SW480 (cell line): ENCODE results near the gene ANKK1.
A peak's percentile ranks its signal among the peaks of the same experiment; 100 is the strongest.

ENCODE experiments used
- DNase-seq: peaks from one replicate; pipeline ENCODE4 v3.0.0-alpha.2; 2016; ENCODE audit warnings: low spot score

Gene ANKK1

DNA sequence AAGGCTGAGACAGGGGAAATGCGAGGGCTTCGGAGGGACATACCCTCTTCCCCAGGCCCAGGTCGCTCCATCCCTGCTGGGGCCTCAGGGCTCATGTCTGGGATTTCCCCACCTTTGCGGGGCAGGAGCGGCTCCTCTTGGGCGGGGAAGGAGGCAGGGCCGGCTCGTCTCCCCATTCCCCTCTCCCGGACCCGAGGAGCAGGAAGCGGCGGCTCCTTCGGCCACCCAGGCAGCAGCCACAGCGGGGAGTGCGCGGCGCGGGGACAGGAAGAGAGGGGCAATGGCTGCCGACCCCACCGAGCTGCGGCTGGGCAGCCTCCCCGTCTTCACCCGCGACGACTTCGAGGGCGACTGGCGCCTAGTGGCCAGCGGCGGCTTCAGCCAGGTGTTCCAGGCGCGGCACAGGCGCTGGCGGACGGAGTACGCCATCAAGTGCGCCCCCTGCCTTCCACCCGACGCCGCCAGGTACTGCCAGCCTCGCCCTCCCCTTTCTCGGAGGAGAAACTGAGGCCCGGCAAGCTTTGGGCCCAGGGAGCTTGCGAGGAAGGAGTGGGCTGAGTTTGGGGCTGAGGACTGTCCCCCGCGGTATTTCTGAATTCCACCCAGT, at the start of gene ANKK1:
Gene ANKK1 (plus strand): TSS at position 175 of the 607 bp plus-strand sequence. CDS start 106 bp downstream, at position 281.
- DNase-seq, result peak; percentile 14

DNA sequence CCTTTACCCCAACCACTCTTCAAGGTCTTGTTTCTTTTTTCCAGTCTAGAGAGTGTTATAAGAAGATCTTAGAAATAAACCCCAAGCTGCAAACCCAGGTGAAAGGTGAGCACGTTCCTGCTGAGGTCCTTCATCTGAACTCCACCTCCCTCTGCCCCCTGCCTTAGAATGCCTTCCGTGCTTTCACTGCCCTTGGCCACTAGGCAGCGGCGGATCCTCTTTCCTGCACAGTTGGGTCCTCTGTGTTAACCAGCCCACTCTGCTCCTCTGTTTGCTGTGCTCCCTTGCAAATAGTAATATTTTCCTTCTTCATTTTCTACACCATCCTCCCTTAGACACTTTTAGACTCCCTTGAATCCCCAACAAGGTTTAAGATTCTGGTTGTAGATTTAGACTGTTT, 48.8 kb upstream of the ANKK1 start:
- DNase-seq, result no peak

DNA sequence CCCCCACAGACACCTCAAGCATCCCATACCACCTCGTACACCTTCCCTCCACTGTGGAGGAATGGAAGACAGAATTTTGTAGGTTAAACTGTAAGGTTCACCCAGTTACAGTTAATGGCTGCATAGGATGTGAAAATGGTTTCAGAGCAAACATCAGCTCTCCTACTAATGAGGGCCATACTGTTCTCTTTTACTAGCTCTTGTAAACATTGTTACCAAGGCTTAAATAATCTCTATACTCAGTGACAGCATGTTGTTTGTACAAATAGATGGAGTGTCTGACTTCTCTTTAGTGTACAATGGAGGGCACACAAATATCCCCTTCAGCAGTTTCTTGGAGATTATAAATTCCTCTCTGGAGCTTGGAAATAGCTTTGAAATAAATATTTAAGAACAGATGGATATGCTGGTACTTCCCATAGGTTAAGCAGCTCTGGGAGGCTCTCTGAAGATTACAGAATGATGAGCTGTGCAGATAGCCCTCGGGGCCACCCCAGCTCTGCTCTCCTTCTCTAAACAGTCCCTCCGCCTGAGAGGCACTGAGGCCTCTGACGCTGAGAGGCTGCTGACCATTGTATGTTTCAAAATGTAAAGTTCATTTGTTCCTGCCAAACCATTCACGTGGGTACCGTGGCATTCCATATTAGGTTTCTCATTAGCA, 47.5 kb upstream of the ANKK1 start:
- no peak for DNase-seq

DNA sequence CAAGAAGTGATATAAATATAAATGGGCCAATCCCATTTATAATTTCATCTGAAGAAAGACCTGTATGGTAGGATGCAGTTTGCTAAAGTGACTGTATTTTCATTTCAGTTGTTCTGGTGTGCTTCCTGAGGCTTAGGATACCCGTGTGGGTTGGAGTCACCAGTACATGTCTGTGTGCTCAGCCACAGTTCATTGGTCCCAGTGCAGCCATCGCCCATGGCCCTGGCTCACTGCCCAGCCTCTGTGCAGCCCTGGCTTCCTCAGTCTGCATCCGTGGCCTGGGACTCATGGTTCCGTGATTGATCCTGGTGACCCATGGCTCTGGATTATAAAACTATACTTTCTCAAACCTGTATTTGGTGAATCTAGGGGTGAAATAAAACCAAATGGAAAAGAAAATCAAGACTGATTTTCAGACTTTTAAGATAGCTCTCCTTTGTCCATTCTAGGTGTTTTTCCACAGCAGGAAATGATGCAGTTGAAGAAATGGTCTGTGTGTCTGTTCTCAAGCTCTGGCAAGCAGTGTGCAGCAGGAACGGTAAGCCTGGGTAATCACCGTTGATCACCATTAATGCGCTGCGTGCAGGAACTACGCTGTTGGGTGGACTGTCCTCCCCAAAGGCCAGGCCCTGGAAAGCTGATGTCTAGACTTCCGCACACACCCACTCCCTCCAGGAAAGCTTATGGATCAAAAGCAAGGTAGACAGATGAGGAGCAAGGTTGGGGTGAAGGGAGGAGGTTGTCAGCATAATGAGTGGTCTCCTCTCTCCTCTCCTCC, 46.0 kb upstream of the ANKK1 start:
- no peak for DNase-seq

DNA sequence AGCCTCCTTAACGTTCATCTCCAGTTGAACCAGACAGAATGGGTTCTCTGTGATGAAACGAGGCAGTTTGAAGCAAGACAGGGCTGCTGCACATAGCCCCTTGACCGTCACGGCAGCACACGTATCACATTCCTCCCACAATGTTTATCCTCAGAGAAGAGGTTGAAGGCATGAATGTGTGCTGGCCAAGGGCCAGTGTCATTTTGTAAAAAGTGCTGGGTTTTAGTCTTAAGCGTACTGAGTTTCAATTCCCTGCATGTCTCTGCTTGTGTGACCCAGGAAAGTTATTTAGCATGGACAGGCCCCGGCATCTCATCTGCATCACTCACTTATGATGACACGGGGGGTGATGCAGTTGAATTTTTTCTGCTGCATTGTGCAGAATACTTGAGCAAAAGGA, 41.6 kb upstream of the ANKK1 start:
- no peak for DNase-seq

DNA sequence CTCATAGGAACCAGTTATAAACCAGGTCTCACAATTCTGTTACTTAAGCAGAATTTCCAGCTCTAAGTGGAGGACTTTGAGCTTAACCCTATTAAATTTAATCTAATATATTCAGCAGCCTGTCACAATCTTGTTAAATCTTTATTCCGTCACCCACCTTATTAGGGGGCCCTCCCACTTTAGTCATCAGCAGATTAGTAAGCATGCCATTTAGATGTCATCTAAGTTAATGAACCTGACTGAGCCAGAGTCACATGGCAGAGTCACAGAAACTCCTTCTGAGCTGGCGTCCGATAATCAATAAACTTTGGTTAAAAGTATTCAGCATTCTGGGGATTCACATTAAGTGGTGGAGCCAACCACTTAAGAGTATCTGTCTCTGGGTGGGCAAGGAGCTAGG, 38.1 kb upstream of the ANKK1 start:
- no peak for DNase-seq

DNA sequence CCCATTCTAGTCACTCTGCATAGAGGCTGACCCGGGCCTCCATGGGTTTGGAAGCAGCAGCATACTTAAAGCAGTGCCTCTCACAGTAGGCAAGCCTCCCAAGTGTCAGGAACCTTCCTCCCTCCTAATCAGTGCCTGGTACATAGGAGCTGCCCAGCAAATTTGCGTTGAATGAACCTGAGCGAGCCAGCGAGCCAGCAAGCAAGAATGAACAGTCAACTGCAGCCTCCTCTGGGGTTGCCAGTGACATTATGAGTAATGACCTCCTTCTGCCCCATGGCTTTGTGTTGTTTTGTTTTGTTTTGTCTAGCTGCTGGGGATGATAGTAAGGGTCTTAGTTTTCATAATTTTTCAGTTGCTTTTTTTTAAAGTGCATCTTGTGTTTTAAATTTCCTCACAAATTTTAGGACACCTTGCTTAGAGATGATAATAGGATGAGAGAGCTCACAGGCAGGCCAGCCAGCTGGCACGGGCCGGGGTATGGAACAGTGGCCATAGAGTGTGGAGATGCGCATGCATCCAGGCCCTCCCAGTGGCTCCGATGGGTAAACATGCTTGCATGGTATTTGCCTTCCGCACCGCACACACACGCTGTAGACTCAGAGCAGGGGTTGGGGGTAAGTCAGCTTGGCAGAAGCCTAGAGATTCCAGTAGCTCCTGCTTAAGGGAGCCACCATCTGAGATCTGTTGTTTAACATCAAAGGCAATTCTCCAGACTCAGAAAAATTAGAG, 37.1 kb upstream of the ANKK1 start:
- no peak for DNase-seq

- DNase-seq, result no peak
Measured at GRCh38 chr11:113351068-113351450, 36.5 kb upstream of the ANKK1 start.

- DNase-seq, result no peak
Measured at GRCh38 chr11:113351480-113351879, 36.1 kb upstream of the ANKK1 start.

- DNase-seq, result no peak
Measured at GRCh38 chr11:113356203-113356602, 31.4 kb upstream of the ANKK1 start.

- DNase-seq, result peak; percentile 90
Measured at GRCh38 chr11:113363406-113363805, 24.2 kb upstream of the ANKK1 start.

- DNase-seq, result no peak
Measured at GRCh38 chr11:113363996-113364641, 23.5 kb upstream of the ANKK1 start.

DNA sequence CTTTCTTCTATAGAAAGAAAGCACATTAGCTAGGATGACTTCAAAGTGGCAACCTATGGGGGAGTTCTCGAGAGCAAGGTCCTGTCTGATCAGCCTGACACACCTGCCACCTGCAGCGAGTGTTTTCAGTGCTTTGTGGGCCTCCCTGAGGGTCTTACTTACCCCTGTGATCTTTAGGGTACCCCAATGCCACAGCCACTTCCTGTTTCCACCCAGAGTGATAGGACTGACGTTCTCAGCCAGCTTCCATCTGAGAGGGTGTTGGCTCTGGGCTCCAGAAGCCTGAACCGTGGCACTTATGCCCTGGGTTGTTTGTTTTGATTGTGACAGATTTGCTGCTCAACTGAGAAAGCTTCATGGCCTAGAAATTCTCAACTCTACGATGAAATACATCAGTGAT, 21.7 kb upstream of the ANKK1 start:
- no peak for DNase-seq

GRCh38 chr11:113369411-113369810, 18.2 kb upstream of the ANKK1 start:
- no peak for DNase-seq

- DNase-seq, result no peak
Measured at GRCh38 chr11:113370634-113371033, 16.9 kb upstream of the ANKK1 start.

- no peak for DNase-seq
Measured at GRCh38 chr11:113372309-113372708, 15.3 kb upstream of the ANKK1 start.

GRCh38 chr11:113373306-113373705, 14.3 kb upstream of the ANKK1 start:
- no peak for DNase-seq

GRCh38 chr11:113373981-113374560, 13.5 kb upstream of the ANKK1 start:
- DNase-seq, result no peak

- DNase-seq, result no peak
Measured at GRCh38 chr11:113375402-113375801, 12.2 kb upstream of the ANKK1 start.

- DNase-seq, result no peak
Measured at GRCh38 chr11:113376156-113376555, 11.4 kb upstream of the ANKK1 start.

- no peak for DNase-seq
Measured at GRCh38 chr11:113377681-113378412, 9.7 kb upstream of the ANKK1 start.
